Fibroblast of skin of right biceps (primary cell): ENCODE results near the gene LRRC8A.
"Not testable (repeated sequence)": the region's sequence is repeated elsewhere in the genome, so short reads cannot be mapped to it uniquely, and the experiment has no call there.

Experiments used
- DNase-seq: peaks from one replicate; pipeline ENCODE4 v3.0.0-alpha.2; 2013

The LRRC8A gene

DNA sequence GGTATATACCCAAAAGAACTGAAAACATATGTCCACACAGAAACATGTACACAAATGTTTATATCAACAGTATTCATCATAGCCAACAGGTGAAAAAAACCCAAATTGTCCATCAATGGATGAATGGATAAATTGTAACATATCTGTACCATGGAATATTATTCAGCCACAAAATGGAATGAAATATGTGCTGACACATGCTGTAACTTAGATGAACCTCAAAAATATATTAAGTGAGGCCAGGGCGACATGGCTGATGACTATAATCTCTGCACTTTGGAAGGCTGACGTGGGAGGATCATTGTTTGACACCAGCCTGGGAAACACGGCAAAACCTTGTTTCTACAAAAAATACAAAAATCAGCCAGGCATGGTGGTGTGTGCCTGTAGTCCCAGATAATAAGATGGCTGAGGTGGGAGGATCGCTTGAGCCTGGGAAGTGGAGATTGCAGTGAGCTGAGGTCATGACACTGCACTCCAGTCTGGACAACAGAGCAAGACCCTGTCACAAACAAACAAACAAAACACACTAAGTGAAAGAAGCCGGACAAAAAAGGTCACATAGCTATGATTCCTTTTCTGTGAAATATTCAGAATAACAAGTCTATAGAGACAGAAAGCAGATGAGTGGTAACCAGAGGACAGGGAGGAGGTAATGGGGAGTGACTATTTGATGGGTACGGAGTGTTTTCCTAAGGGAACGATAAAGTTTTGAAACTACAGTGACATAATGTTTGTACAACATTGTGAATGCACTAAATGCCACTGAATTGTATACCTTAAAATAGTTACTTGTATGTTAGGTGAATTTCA is 11.6 kb upstream of the LRRC8A start:
- DNase-seq: no peak

DNA sequence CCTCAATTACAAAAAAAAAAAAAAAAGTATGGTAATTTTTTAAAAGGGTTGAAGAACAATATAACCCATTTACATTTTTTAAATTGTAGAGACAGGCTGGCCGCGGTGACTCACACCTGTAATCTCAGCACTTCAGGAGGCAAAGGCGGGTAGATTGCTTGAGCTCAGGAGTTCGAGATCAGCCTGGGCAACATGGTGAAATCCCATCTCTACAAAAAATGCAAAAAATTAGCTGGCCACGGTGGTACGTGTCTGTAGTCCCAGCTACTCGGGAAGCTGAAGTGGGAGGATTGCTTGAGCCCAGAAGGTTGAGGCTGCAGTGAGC is 11.0 kb upstream of the LRRC8A start:
- not testable (repeated sequence) for DNase-seq

DNA sequence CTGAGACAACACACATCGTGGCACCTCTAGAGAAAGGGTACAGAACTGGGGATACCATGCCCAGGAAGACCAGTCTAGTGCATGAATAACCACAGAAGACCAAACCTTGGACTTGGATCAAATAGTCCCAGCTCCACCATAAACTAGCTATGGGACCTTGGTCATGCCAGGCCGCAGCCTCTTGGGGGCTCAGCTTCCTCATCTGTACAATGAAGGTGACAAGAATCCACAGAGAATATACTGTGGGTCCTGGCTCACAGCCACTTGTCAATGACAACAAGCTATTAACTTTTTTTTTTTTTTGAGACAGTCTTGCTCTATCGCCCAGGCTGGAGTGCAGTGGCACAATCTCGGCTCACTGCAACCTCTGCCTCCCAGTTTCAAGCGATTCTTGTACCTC is 4.1 kb upstream of the LRRC8A start:
- no peak for DNase-seq

DNA sequence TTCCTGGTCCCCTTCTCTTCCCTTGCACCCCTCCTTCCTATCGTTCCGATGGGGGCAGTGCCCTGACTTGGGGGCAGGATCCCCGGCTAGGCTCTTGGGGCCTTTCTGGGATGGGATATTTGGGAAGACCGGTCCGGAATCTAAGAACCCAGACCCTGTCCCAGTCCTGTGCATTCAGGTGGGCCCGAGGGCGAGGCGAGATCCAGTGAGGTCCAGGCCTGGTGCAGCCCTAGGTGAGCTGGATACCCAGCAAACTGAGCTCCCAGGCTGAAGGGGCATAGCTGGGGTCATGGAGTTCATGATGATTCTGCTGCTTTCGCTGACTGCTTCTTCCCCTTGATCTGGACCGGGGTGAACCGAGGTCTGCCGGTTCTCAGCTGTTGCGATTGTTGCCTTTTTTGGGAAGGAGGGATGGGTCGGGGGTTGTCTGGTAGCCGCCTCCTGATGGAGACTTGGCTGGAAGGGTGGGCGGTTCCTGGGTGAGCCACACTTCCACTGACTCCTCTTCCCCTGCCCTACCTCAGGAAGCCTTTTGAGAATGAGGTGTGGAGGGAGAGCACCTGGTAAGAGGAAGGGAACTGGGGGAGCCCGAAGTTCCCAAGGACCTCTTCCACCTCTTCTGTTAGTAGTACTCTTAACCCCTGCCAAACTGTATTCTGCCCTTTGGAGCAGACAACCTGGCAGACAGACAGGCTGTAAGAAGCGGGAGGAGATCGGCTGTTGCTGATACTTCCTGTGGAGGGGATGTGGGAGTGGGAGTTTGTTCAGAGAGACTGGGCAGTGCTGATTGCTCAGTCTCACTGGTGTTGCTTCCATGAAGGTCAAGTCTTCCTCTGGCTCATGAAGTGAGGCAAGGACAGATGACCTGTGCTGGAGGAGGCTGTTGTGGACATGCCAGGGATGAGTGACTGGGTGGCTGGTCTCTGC is 1.0 kb downstream of the LRRC8A start:
- DNase-seq: peak; percentile 41

DNA sequence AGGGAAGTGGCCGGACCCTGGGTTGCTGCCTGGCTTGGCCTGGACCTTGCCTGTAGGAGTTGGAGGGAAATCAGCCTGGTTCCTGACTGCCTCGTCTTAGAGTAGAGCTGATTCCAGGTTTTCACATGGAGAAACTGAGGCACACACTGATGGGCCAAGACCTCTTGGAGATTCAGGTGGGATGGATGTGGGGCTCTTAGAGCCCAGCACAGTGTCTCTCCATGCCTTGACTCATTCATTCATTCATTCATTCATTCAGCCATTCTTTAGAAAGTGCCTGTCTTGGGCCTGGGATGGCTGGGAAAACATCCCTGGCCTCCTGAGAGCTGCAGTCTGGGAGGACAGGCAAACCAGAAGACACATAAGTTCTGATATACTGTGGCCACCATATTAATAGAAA is 2.2 kb downstream of the LRRC8A start:
- DNase-seq: no peak

DNA sequence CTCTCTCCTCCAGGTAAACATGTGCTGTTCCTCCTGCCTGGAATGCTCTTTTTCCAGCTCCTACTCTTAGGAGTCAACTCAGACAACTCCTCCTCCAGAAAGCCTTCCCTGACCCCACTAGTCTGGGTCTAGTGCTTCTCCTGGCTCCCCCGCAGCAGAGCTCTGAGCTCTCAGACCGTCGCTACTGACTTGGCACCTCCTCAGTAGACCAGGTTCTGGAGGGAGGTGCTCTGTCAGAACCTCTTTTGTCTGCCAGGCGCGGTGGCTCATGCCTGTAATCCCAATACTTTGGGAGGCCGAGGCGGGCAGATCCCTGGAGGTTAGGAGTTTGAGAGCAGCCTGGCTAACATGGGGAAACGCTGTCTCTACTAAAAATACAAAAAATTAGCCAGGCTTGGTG is 3.4 kb downstream of the LRRC8A start:
- no peak for DNase-seq

DNA sequence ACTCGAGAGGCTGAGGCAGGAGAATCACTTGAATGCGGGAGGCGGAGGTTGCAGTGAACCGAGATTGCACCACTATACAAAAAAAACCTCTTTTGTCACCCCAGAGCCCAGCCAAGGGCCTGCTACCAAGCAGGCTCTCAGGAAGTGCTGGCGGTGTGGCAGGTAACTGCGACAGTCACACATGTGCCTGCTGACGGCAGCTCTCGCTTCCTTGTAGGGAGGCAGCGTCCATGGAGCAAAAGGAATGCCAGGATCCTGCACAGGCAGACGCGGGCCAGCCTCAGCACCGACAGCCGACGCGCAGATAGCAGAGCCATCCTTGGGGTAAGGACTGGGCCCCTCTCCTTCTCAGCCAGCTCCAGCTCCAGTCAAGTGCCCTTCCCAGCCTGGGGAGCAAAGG is 3.9 kb downstream of the LRRC8A start:
- no peak for DNase-seq

DNA sequence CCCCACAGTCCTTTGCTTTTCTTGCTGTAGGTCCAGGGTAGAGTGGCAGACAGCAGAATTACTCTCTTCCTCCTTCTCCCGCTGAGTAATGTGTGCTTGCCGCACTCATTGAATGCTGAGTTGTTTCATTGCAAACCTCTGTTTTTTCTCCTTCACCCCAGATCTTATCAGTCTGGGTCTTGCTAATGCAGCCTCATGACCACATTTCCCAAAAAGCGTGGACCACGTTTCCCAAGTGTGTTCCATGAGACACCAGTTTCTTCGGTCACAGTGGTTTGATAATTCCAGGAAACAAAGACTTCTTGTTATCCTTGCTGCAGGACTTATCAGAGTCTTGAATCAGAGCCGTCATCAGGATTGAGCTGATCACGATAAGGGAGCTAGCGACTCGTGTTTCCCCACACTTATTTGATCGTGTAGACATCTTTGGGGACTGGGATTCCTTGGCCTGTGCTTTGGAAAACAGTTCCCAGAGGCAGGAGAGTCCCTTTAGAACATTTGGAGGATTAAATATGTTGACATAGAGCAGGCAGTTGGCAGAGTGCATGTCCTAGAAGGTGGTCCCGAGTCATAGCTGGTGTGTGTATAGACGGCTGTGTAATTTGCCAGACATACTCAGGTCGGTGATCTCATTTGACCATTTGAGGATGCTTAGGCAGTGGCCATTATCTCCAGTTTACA is 4.4 kb downstream of the LRRC8A start:
- no peak for DNase-seq

DNA sequence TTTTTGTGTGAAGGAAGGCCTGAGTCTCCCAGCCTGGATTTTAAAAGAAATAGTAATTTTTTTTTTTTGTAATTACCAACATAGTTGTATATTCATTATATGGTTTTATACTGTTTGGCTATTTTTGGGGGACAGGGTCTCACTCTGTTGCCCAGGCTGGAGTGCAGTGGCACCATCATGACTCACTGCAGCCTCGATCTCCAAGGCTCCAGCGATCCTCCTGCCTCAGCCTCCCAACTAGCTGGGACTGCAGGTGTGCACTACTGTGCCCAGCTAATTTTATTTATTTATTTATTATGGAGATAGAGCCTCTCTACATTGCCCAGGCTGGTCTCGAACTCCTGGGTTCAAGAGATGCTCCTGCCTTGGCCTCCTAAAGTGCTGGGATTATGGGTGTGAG is 5.1 kb downstream of the LRRC8A start:
- no peak for DNase-seq

DNA sequence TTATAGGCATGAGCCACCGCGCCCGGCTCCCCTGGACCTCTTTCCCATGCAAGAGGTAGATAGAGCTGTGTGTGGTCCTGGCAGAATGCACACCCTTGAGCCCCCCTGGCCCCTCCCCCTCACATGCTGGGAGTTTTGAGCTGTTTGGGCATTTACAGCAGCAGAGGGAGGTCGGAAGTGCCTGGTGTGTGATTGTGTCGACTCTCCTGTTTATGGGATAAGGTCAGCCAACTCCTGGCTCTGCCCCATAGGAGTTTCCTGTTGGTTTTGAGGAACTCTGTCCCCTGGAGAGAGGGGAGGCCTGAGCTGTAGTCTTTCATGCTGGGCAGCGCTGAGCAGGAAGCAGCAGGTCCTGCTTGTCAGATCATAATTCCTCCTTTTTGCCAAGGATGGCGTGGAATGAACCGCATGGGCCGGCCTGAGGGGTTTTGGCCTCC is 6.0 kb downstream of the LRRC8A start:
- DNase-seq: no peak

DNA sequence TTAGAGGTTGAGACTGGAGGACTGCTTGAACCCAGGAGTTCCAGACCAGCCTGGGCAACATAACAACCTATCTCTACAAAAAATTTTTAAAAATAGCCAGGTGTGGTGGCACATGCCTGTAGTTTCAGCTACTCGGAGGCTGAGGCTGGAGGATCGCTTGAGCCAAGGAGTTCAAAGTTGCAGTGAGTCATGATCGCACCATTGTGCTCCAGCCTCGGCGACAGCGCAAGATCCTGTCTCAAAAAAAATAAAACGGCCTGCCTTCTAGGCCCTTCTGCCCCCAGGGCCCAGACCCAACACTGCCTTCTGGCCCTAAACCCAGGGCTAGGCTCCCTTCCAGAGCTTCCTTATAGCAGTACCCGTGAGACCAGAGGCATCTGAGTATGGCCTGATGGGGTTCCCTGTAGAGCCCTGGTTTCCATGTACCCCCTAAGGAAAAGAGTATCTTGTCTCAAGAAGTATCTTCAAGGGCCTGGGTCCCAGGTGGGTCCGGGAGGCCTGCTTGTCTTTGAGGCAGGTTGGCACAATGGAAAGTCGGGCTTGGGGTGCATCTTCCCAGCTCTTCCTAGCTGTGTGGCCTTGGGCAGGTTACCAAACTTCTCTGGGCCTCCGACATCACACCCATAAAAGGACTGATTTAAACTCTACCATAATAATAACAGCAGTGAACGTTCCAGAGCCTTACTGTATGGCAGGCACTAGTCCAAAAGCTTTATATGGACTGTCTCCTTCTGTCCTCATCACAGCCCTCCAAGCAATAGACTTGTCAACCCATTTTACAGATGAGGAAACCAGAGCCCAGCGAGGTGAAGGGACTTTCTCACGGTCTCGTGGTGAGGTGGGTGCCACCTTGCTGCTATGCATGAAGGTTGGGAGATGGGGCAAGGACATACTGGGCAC is 9.6 kb downstream of the LRRC8A start:
- DNase-seq: no peak

DNA sequence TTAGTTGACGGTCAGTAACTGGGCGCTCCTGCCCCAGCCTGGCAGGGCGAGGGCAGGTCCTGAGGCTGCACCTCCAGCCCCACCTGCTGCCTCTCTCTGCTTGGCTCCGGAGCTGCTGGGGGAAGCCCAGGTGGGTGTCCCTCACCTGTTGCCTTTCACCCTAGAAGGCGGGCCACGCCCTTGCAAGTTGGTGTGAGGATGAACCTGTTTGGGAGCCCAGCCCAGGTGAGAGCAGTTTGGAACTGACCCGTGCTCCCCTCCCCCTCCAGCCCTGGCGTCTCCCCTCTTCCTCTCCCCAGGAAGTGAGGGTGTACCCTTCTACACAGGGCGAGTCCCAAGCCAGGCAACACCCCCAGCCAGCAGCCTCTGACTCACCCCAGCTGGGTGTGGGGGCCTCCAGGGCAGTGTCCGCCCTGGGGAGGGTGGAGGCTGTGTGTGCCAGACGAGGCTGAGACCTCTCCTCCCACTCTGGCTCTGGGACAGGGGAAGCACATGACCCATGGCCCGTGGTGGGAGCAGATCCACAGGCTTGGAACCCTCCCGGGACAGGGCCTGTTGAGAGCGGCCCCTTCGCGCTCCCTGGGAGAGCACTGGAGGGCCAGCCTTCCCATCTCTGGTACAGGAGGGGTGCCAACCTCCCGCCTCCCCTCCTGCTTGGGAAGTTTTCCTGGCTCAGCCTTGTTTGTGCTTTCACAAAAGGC is 10.4 kb downstream of the LRRC8A start:
- DNase-seq: peak; percentile 81

DNA sequence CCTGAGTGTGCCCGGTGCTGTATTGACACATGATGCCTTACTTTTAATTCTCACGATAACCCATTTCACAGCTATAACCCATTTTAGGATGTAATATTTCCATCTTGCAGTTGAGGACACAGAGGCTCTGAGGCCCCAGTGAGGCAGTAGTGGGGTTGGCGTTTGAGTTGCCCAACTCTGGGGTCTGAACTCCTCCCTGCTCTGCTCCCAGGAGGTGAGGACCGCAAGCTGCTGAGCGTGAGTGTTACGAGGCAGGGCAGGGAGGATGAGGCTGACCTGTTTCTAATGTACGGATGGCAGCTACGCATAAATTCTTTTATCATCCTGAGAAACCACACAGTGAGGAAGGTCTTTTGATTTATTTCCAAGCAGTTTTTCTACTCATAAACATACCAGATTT is 11.4 kb downstream of the LRRC8A start:
- no peak for DNase-seq

DNA sequence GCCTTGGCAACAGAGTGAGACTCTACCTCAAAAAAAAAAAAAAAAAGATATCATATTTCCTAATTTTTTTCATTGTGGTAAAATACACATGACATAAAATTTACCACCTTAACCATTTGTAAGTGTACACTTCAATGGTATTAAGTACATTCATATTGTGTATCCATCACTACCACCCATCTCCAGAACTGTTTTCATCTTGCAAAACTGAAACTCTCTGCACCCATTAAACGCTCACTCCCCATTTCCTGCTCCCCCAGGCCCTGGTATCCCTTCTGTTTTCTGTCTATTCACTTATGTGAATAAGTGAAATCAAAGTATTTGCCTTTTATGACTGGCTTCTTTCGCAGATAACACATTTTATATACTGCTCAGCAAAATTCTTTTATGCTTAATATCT is 12.8 kb downstream of the LRRC8A start:
- no peak for DNase-seq

DNA sequence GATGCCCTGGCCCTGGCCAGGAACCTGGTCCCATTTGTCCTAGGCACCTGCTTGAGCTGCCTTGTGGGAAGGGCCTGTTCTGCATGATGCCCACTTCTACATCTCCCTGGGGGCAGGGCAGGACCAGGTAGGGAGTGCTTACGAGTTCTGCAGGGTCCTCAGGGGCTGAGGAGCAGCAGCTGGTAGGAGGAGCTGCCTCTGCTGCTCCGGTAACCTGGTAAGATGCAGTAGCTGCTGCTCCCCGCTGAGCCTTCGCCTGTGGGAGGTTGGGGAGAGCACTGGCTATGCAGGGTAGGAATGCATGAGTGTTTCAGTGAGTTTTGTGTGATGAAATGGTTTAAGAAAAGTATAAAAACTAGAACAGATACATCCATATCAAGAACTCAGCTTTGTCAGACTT is 13.6 kb downstream of the LRRC8A start:
- DNase-seq: no peak

DNA sequence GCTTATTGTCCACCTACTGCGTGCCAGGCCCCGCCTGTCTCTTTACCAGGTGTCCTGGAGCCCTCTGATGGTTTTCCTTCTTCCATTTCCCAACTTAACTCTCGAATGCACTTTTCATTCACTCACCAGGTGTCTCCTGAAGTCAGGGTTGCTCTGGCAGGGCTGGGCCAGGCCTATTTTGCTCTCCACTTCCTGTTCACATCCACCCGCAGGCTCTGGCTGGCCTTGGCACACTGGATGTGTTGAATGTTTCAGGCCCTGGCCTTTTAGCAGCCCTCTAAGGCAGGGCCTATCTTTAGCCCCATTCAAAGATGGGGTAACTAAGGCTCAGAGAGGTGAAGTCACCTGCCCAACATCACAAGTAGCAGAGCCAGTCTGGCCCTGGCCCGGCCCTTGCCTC is 16.4 kb downstream of the LRRC8A start:
- DNase-seq: no peak

DNA sequence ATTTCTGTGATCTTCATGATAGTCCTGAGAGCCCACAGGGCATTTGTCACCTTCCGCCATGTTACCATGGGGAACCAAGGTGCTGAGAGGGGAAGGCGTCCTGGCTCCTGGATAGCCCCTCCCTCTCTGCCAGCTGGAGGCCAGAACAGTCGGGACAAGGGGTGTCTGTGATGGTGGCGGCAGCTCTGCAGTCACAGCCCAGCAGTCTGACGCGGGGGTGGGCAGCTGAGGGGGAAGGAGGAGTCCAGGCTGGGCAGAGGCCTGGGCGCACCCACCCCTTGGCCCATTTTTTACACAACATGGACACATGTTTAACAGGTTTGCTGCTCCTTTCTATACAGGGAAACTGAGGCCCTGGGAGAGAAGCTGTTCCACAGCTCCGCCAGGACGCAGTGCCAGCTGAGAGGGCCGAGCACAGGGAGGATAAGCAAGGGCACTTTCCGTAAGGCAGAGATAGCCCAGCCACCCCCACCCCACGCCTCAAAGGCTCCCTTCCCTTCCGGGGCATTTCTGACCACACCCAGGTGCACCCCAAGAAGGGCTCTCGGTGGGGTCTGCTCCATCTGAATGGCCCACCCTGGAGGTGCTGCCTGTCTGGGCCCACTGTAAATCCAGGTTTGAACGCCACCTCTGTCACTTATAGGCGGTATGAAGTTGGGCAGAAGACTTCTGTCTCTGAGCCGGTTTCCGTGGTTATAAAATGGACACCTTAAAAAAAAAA is 17.1 kb downstream of the LRRC8A start:
- DNase-seq: no peak

DNA sequence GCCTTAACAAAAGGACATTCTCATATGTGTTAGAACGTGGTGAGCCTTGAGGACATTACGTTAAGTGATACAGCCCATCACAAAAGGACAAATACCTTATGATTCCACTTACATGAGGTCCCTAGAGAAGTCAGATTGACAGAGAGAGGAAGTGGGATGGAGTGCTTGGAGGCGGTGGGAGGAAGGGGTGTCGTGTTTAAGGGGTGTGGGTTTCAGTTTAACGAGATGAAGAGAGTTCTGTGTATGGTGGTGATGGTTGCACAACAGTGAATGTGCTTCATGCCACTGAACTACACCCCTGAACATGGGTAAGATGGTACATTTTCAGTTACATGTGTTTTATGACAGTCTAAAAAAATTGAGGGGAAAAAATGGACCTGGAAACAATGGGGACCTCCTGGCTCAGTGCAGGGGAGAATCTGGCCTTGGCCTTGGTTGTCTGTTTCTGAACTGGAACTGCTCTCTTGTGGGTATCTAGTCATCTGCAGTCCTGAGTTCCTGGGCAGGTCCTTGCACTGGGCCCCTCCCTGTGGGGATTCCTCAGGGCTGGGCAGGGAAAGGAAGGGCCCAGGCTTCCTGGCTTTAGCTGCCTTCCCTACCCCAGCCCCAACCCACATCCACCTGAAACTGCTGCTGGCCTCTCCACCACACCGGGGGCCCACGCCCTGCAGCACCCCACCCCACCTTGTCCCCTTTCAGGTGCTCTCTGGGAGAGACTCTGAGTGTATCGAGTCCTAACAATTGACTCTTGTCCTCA is 17.8 kb downstream of the LRRC8A start:
- DNase-seq: no peak

DNA sequence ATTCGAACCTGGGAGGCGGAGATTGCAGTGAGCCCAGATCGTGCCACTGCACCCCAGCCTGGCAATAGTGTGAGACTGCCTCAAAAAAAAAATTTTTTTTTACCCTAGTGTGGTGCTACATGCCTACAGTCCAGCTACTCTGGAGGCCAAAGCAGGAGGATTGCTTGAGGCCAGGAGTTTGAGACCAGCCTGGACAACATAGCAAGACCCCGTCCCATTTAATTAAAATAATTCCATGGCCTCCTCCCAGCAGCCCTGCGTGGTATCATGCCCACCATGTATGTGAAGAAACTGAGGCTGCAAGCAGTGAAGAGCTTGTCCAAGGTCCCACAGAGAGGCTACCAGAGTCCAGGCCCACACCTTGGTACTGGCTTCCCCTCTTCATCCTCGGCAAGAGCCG is 19.4 kb downstream of the LRRC8A start:
- DNase-seq: no peak

DNA sequence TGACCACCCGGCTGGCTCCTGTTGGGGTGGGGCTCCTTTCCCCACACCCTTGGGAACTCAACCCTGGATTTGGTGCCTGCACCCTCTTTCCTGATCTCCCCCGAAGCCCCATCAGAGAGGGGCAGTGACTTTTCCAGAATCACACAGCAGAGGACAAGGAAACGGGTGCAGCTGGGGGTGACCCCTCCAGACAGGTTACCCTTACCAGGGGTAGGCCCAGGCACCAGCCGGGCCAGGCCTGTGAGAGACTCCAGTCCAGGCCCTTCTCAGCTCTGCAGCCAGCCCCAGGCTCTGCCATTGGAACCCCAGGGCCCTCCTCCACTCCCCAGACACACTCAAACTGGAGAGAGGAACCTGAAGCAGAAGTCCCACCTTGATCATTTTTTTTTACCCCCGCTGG is 19.9 kb downstream of the LRRC8A start:
- DNase-seq: no peak
